Activated CD8-positive, alpha-beta memory T cell treated with anti-CD3 and anti-CD28 coated beads, Interleukin-2, amount 50 U/mL, for 1 hour (primary cell): ENCODE results near the gene CLIC5.
"Not testable (repeated sequence)": the region's sequence is repeated elsewhere in the genome, so short reads cannot be mapped to it uniquely, and the experiment has no call there.

ENCODE experiments used
- DNase-seq: peaks from one replicate; pipeline ENCODE4 v3.0.0-alpha.2; 2020; ENCODE audit errors: extremely low read depth

CLIC5 gene

DNA sequence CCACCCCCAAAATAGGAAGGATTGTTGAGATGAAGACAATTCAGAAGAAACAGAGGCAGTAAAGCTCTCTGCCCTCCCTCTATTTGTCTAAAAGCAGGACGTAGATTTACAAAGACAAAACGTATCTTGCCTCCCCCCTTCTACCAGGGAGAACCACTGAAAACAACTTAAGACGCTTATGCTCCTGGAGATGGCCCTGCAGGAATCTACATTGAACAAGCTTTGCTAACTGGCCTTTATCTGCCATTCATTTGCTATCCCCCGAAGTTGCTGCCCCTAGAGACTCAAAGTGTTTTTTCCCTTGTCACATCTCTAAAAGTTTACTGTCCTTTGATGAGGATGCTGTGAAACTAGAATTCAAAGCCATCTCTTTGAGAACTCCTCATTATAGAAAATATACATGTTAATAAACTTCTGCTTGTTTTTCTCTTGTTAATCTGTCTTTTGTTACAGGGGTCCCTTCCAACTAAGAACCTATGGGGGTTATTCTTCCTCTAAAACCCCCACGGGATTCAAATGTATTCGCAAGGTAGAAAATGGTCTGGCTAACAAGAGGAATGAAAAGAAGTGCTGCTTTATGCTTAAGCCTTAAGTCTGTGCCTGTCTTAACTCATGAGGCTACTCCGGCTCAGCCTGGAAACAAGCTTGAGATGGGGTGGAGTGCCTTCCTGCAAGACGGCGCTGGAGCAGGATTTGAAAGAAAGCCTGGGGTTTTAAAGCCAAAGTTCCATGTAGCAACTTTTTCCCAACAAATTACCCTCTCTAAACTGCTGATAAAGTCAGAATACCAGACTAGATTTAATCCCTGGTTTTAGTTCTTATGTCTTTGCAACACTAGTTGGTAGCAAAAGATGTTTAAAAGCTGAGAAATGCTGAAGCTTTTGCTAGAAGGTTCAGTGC lies 88.0 kb downstream of the CLIC5 start:
- no peak for DNase-seq

DNA sequence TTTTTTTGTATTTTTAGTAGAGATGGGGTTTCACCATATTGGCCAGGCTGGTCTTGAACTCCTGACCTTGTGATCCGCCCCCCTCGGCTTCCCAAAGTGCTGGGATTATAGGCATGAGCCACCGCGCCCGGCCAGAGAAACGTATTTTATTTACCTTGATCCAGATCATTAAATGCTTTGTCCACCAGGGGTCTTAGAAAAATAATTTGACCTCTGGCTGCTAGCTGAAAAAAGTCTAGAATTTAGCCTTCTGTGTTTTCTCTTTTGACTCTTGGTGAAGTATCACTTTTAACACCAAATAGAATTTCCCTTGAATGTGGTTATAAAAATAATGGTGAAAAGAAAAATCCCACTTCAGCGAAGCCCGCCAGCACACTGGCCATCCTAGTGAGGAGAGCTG lies 89.2 kb downstream of the CLIC5 start:
- DNase-seq = not testable (repeated sequence)

DNA sequence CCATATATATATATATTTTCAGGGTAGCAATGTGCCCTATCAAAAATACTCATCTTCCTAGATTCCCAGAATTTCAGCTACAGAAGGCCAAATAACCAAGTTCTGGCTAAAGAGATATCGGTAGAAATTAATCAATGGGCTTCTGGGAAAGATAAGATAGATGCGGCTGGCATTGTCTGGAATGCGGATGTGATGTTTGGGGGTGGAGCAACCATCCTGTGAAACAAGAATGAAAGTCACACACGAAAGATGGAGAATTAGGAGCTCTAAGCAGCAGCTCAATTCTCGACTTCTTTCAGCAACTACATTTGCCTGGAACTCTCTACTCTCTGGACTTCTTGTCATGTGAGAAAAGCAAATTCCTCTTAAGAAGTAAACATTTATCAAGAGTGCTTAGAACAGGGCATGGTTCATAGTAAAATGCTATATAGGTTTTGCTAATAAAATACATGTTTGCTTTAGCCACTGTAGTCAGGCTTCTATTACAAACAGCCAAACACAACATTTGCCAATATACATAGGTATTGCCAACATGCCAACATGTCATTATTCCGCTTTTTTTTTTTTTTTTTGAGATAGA lies 90.8 kb downstream of the CLIC5 start:
- no peak for DNase-seq

DNA sequence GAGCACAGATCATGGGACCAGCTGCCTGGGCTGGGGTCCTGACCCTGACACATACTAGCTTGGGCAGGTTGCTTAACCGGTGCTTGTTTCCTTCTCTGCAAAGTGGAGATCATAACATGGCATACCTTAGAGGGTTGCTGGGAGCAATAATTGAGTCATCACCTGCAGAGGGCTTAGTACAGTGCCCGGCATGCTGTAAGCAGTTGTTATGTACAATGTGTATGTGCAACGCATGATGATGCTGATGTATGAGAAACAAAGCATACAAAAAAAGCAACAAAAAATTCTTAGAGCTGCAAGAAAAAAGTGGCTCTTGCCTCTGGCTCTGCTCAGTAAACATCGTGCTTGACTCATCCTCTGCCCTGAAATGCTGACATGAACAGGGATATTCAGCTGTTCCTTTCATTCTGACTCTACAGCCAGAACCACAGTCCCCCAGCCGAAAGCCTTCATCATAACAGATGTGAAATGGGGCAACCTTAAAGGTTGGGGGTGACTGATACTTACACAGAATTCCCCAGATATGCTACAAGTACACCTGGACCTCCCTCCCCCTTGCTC lies 91.7 kb downstream of the CLIC5 start:
- no peak for DNase-seq

- peak; percentile 9 for DNase-seq
Measured at GRCh38 chr6:45922728-45923351, 92.8 kb downstream of the CLIC5 start.

DNA sequence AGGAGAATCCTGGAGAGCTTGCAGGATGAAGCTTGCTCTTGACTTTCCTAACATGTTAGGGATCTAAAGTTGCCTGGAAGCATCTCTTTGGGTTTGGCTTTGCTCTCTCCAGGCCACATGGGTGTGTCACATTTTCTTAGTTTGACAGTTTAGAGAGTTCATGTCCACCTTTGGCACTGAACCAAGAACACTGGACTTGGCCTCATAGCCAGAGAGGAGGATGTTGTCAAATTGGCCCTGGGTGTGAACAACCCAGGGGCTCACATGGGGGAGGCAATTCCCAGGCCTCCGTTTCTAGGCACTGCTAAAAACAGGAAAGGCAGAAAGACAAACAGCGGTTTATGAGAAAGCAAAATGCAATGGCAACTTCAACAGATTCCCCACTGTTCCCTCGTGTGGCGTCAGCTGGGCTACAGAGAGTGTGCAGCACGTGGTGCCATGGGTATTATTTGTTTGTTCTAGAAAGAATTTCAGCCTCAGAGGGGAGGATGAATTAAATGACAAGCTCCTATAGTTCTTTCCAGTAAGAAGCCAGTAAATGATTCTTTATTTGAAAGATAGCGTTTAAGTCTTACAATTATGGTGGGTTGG lies 93.9 kb downstream of the CLIC5 start:
- no peak for DNase-seq

GRCh38 chr6:45920819-45921511 lies 94.7 kb downstream of the CLIC5 start:
- no peak for DNase-seq

- no peak for DNase-seq
Measured at GRCh38 chr6:45917439-45917838, 98.2 kb downstream of the CLIC5 start.

GRCh38 chr6:45916692-45917091 lies 99.0 kb downstream of the CLIC5 start:
- DNase-seq = no peak

DNA sequence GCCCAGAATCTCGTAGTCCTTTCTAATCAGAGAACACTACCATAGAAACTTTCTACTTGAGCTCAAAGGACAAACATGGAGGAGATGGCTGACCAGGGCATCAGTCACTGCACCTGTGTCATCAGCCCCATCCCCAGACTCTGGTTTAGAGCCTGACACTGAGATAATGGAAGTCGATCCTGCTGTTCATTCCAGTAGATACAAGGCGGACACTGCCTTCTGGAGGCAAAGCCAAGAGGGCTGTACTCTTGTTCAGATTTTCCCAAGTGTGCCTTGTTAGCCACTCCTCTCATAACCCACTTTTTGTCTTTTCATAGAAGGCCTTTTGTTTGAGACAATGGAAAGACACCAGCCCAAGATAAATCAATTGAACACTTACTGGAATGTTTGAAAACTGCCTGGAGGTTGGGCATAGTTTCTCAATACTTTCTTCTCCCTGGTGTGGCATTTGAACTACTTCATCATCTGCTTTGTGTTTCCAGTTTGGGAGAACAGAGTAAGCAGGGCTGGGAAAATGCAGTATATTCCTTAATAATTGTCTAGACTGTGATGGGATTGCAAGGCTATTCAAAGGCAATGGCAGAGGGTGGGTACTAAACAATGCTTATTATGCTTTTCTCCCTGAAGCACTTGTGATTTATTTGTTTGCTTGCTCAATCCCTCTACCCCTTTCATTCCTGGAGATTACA lies 99.7 kb downstream of the CLIC5 start:
- no peak for DNase-seq

- DNase-seq = no peak
Measured at GRCh38 chr6:45911691-45912090, 104.0 kb downstream of the CLIC5 start.

- DNase-seq = no peak
Measured at GRCh38 chr6:45903959-45904358, 111.7 kb downstream of the CLIC5 start.

DNA sequence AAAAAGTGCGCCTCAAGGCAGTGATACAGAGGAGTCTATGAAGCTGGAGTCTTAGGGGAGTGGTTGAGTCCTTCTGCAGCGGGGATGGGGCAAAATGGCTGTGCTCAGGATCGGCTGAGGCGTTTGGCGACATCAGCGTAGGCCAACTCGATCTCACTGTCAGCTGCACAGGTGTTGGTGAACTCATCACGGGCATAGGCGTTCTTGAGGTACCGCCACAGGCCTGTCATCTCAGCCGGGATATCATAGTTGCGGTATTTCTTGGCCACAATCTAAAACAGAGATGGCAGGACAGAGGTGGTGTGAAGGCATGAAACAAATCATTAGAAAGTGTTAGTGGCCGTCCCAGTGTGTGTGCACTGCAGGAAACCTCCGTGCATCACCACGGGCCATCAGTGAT lies 112.7 kb downstream of the CLIC5 start:
- DNase-seq = no peak

- no peak for DNase-seq
Measured at GRCh38 chr6:45901767-45902650, 113.7 kb downstream of the CLIC5 start.

DNA sequence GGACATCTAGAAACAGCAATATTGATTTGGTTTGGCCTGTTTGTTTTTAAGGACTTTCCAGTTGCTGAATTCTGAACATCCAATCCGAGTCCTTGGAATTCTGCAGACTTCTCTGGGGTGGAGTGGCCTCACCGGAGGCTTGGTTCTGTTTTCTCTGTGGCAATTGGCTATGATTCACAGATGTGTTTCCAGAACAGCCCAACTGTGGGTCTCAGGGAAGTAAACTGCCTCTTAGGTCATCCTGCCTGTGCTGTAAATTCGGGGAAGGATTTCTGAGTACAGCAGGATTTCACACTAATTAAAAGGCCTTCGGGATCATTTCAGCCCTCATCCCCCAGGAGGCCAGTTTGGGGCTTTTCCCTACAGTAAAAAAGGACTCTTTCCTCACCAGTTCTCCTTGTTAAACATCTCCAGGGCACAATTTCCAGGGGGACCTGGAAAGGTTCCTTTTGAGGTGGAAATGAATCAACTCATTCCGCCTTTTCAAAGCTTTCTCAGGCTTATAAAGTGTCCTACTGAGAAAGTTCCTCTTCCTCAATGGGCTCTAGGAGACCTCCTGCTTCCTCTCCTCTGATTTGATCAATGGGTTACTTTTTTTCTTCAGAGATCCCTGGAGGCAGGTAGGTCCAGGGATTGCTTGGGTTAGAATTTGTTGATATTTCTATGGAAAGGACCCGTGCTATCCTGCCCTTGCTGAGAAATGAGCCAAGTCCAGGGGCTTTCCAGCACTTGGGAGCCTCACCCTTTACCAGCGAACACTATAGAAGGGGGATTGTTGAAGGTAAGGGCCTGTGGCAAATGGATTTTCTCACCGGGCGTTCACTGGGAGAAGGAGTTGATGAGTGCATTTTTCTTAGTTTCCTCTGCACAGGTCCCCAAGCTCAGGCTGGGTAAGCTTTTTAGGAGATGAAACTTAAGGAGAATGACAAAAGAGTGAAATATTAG lies 114.6 kb downstream of the CLIC5 start:
- no peak for DNase-seq

DNA sequence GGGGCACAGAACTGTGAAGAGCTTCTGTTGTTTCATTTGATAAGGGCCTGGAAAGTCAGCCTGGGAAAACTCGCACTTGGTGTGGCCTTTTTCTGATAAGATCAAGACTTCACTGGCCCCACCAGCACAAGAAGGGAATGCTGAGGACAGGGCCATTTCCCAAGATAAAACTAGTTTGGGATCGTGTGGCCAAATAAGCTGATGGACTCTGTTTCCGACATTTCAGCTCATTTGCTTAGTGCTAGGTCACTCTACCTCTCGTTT lies 116.0 kb downstream of the CLIC5 start:
- no peak for DNase-seq

- DNase-seq = no peak
Measured at GRCh38 chr6:45898941-45899682, 116.5 kb downstream of the CLIC5 start.

- no peak for DNase-seq
Measured at GRCh38 chr6:45896783-45897441, 118.7 kb downstream of the CLIC5 start.
